Body of pancreas (tissue), 4 donors: ENCODE data around the gene ARL6. TPM values are rescaled to one million over a fixed set of nuclear protein-coding genes. Genes with fewer than 3 reads are reported as not detected.

ENCODE experiments used
- ATAC-seq: fragments of 150-250 bp; one replicate; pipeline ENCODE4 v1.9.1; 2016
- DNase-seq, 4 donors: peaks; one replicate each; pipeline ENCODE4 v3.0.0-alpha.2; 2019
- H3K27ac ChIP-seq, 4 donors: fragments of 200-600 bp; sonication (generic); 1 replicate in 3 of 4; 2 replicates in 1 of 4; pipeline versions ENCODE4 v1.5.1 to v1.6.1; 2016 to 2019; ENCODE audit warnings: mild to moderate bottlenecking in 1 of 4, mixed read lengths in 1 of 4, moderate library complexity in 1 of 4
- H3K27me3 ChIP-seq, 2 donors: fragments of 200-600 bp; sonication (generic); one replicate each; pipeline ENCODE4 v1.6.0; 2016; ENCODE audit warnings: mild to moderate bottlenecking in 1 of 2
- H3K36me3 ChIP-seq, 2 donors: fragments of 200-600 bp; sonication (generic); replicated peaks in 1 of 2; 2 replicates each; pipeline ENCODE4 v1.5.1; 2016; ENCODE audit warnings: low read depth in 2 of 2; ENCODE audit not compliant: insufficient read depth in 1 of 2
- H3K4me1 ChIP-seq: fragments of 200-600 bp; sonication (generic); one replicate; pipeline ENCODE4 v1.6.0; 2016
- H3K4me3 ChIP-seq, 2 donors: fragments of 200-600 bp; sonication (generic); 1 replicate in 1 of 2; 2 replicates in 1 of 2; pipeline ENCODE4 v1.5.1; 2016 to 2019
- H3K9me3 ChIP-seq, 3 donors: fragments of 200-600 bp; sonication (generic); 1 replicate in 2 of 3; 2 replicates in 1 of 3; pipeline ENCODE4 v1.5.1; 2016
- CTCF ChIP-seq, 7 experiments: fragments of 450-650 bp in 4 of 7; fragments of 200-600 bp in 3 of 7; sonication (generic) in 3 of 7; IDR thresholded peaks; one replicate each; pipeline ENCODE4 v1.5.1; 2016 to 2019; ENCODE audit warnings: antibody characterized with exemption in 7 of 7
- POLR2A ChIP-seq, 3 donors: fragments of 450-650 bp; IDR thresholded peaks; one replicate each; pipeline ENCODE4 v1.6.1; 2016; ENCODE audit warnings: antibody characterized with exemption in 3 of 3, mild to moderate bottlenecking in 2 of 3
- WGBS, 2 donors: methylation state at CpG; one replicate each; pipeline ENCODE4 v1.1.5; 2017; 5-methylcytosine and 5-hydroxymethylcytosine counted together
- intact Hi-C: fragments of 100-400 bp; cut with DNase I; formaldehyde crosslinking; loops from one replicate; pipeline ENCODE4 v1.15.1; 2023
- total RNA-seq, 2 donors: library from RNA; depleted of rRNA; stranded (reverse); fragments of >200 nt; gene quantifications; one replicate each; pipeline ENCODE4 v1.1.0, GENCODE V29; 2016

The ARL6 gene
- total RNA-seq, 2 donors from 2014 or later: 4.3 to 11.4 TPM

GRCh38 chr3:97765336-97765735 lies 778 bp downstream of the ARL6 start:
- H3K4me3 ChIP-seq: no peak overlapping the region
- DNase-seq: no peak
- H3K4me1 ChIP-seq: peaks cover 31% of the 10 kb centered on the region
- H3K9me3 ChIP-seq: no peaks in the 10 kb centered on the region
- peaks cover 0 to 2% of the 10 kb centered on the region in 2 donors for H3K36me3 ChIP-seq
- intact Hi-C loops: no loop called here
- no peak for ATAC-seq
- H3K27me3 ChIP-seq: no peaks in the 10 kb centered on the region
- H3K27ac ChIP-seq: no peak overlapping the region
- TF ChIP-seq CTCF (IDR thresholded peaks at IDR 0.05): no peak
- no peak for TF ChIP-seq POLR2A (IDR thresholded peaks at IDR 0.05)
- WGBS, 2 donors: 9 to 11% methylated on average over 2 of the region's 2 CpGs

GRCh38 chr3:97772926-97773325 lies 8.4 kb downstream of the ARL6 start:
- no peak for TF ChIP-seq CTCF (IDR thresholded peaks at IDR 0.05)
- TF ChIP-seq POLR2A (IDR thresholded peaks at IDR 0.05): no peak
- Histone ChIP-seq H3K27ac (no peak overlapping the region), H3K4me1 (no peaks in the 10 kb centered on the region), H3K9me3 (no peaks in the 10 kb centered on the region), H3K27me3 (no peaks in the 10 kb centered on the region), H3K36me3 (peaks cover 0 to 2% of the 10 kb centered on the region in 2 donors), H3K4me3 (no peak overlapping the region)
- WGBS, 2 donors: 90% methylated on average over 3 of the region's 3 CpGs
- no peak for ATAC-seq
- intact Hi-C loops: no loop called here
- DNase-seq: no peak

- ATAC-seq (no peak), DNase-seq (no peak)
- Histone ChIP-seq H3K27ac (no peak overlapping the region), H3K36me3 (no peaks in the 10 kb centered on the region), H3K27me3 (no peaks in the 10 kb centered on the region), H3K4me1 (no peaks in the 10 kb centered on the region), H3K4me3 (no peak overlapping the region), H3K9me3 (no peaks in the 10 kb centered on the region)
- intact Hi-C loops: no loop called here
- no peak for TF ChIP-seq POLR2A (IDR thresholded peaks at IDR 0.05)
- no peak for TF ChIP-seq CTCF (IDR thresholded peaks at IDR 0.05)
Measured at GRCh38 chr3:97778152-97778551, 13.6 kb downstream of the ARL6 start.

- Histone ChIP-seq H3K27ac (no peak overlapping the region), H3K36me3 (peaks cover 0 to 5% of the 10 kb centered on the region in 2 donors), H3K4me1 (no peaks in the 10 kb centered on the region), H3K9me3 (no peaks in the 10 kb centered on the region), H3K27me3 (no peaks in the 10 kb centered on the region), H3K4me3 (no peak overlapping the region)
- DNase-seq (peak in 1 of 4 donors; percentile 12), ATAC-seq (peak; percentile 48)
- TF ChIP-seq POLR2A (IDR thresholded peaks at IDR 0.05) (no peak), CTCF (IDR thresholded peaks at IDR 0.05) (peak; percentile 50 to 91 (median 85))
- intact Hi-C loops: no loop called here
Measured at GRCh38 chr3:97793420-97794019, 29.0 kb downstream of the ARL6 start.

- no peaks in the 10 kb centered on the region for H3K4me1 ChIP-seq
- H3K9me3 ChIP-seq: no peaks in the 10 kb centered on the region
- H3K4me3 ChIP-seq: no peak overlapping the region
- DNase-seq (no peak), ATAC-seq (no peak)
- no peaks in the 10 kb centered on the region for H3K36me3 ChIP-seq
- TF ChIP-seq POLR2A (IDR thresholded peaks at IDR 0.05): no peak
- no peak for TF ChIP-seq CTCF (IDR thresholded peaks at IDR 0.05)
- intact Hi-C loops: loop anchor here (5.0 kb wide), 1 partner anchor 226 kb away; no protein-coding TSS in a partner anchor
- WGBS, 2 donors: 79 to 86% methylated on average over 4 of the region's 4 CpGs
- no peaks in the 10 kb centered on the region for H3K27me3 ChIP-seq
- H3K27ac ChIP-seq: no peak overlapping the region
Measured at GRCh38 chr3:97795951-97796350, 31.4 kb downstream of the ARL6 start.
